ENCODE data around the gene GNGT2.

The GNGT2 gene

DNA sequence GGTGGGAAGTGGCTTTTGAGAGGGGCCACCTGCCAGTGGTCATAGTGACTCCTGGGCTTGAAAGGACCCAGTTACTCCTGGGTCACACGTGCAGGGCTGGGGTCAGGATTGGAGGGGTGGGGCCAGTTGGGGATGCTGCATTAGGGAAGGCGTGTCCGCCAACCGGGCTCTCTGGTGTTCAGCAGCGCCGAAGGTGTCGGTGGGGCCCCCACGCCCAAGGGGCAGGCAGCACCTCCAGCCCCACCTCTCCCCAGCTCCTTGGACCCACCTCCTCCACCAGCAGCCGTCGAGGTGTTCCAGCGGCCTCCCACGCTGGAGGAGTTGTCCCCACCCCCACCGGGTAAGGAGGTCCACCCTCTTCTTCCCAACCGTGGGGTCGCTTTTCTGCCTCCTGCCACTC, 9.6 kb upstream of the GNGT2 start:
- TF ChIP-seq, protein P1, sequence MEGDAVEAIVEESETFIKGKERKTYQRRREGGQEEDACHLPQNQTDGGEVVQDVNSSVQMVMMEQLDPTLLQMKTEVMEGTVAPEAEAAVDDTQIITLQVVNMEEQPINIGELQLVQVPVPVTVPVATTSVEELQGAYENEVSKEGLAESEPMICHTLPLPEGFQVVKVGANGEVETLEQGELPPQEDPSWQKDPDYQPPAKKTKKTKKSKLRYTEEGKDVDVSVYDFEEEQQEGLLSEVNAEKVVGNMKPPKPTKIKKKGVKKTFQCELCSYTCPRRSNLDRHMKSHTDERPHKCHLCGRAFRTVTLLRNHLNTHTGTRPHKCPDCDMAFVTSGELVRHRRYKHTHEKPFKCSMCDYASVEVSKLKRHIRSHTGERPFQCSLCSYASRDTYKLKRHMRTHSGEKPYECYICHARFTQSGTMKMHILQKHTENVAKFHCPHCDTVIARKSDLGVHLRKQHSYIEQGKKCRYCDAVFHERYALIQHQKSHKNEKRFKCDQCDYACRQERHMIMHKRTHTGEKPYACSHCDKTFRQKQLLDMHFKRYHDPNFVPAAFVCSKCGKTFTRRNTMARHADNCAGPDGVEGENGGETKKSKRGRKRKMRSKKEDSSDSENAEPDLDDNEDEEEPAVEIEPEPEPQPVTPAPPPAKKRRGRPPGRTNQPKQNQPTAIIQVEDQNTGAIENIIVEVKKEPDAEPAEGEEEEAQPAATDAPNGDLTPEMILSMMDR (IDR thresholded peaks at IDR 0.05; ENCODE audit: control extremely low read depth, extremely low read depth, low read depth, missing control alignments): no peak
- DNase-seq (ENCODE audit: extremely low spot score): no peak
- POLR2A ChIA-PET: interaction anchor here (0.6 kb wide), 1 partner anchor 21 kb away, joined by 3 read pairs; no protein-coding TSS in a partner anchor
- CTCF ChIA-PET: interaction anchor here (3.6 to 13.4 kb wide), 2 partner anchors 7 to 40 kb away, joined by 12 to 143 read pairs; partner anchors contain the start of gene PHOSPHO1

DNA sequence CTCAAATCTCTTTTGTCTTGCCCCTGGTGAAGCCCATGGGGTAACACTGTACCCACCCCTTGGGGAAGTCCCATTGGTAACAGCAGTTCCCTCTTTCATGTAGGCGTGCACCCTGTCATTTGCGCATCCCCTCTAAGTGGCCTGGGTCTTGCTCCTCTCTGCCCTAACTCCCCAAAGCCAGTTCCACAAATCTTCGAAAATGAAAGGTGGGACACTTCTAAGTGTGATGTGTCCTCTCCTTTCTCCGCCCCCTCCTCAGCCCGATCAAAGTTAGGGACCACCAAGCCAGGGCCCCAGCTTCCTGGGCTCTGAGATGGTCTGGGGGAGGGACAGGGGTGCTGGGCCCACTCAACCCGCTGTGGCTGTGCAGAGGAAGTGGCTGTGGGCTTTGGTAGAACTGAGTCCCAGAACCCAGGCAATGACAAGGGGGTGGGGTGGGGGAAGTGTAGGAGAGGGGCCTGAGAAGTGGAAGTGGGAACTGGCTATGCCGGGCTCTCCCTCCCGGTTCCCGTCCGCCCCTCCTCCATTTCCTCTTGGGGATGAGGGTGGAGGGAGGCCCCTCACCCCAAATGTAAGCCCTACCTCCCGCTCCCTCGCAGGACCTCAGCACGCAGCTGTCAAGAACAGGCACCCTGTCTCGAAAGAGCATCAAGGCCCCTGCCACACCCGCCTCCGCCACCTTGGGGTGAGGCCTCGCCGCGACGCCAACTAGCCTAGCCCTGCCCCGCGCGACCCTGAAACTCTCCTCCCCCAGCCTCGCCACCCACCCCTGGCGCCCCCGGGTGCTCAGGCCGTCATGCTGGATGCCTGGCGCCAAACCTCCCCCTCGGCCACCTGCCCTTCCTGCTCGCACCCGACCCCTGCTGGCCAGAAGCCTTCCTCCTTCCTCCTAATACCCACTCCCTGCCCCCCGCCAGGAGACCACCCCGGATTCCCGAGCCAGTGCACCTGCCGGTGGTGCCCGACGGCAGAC, 8.9 kb upstream of the GNGT2 start:
- peak; percentile 73 for DNase-seq (ENCODE audit: extremely low spot score)
- ChIA-PET CTCF (interaction anchor here (1.4 to 13.4 kb wide), 3 partner anchors 8 to 39 kb away, joined by 3 to 143 read pairs (median 12); partner anchors contain the start of gene PHOSPHO1), POLR2A (interaction anchor here (0.5 to 0.6 kb wide), 2 partner anchors 20 to 21 kb away, joined by 3 to 6 read pairs; no protein-coding TSS in a partner anchor)
- TF ChIP-seq, protein P1 (IDR thresholded peaks at IDR 0.05; ENCODE audit: control extremely low read depth, extremely low read depth, low read depth, missing control alignments): peak; percentile 61

DNA sequence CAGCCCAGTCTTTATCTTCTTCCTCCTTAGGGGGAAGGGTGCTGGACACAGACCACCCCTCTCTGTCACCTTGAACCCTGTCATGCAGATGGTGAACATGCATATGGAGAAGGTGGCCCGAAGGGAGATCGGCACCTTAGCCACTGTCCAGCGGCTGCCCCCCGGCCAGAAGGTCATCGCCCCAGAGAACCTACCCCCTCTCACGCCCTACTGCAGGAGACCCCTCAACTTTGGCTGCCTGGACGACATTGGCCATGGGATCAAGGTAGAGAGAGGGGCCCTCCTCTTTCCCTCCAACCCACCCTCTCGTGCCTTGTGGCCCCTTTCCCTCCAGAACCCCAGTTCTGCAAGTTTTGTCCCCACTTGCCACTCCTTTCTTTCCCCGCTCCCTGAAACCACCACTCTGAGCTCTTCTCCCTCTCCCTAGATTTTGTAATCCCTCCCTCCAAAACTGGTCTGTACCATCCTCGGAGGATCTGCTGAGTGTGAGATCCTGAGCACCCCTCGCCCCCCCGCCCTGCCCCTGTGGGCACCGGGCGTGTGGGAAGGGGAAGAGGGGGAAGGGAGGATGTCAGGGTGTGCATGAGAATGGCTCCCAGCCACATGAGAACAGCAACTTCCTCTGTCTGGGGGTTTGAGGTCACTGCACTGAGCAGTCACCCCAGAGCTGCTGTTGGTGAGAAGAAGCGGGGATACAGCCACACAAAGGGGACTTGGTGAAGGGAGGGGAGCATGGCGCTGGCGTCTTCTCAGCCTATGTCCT, 7.5 kb upstream of the GNGT2 start:
- peak; percentile 84 for DNase-seq (ENCODE audit: extremely low spot score)
- TF ChIP-seq, protein P1 (IDR thresholded peaks at IDR 0.05; ENCODE audit: control extremely low read depth, extremely low read depth, low read depth, missing control alignments): no peak
- ChIA-PET CTCF (interaction anchor here (1.4 to 13.4 kb wide), 3 partner anchors 9 to 26 kb away, joined by 3 to 143 read pairs (median 3); partner anchors contain the start of gene PHOSPHO1), POLR2A (interaction anchor here (1.2 kb wide), 1 partner anchor 23 kb away, joined by 5 read pairs; no protein-coding TSS in a partner anchor)

DNA sequence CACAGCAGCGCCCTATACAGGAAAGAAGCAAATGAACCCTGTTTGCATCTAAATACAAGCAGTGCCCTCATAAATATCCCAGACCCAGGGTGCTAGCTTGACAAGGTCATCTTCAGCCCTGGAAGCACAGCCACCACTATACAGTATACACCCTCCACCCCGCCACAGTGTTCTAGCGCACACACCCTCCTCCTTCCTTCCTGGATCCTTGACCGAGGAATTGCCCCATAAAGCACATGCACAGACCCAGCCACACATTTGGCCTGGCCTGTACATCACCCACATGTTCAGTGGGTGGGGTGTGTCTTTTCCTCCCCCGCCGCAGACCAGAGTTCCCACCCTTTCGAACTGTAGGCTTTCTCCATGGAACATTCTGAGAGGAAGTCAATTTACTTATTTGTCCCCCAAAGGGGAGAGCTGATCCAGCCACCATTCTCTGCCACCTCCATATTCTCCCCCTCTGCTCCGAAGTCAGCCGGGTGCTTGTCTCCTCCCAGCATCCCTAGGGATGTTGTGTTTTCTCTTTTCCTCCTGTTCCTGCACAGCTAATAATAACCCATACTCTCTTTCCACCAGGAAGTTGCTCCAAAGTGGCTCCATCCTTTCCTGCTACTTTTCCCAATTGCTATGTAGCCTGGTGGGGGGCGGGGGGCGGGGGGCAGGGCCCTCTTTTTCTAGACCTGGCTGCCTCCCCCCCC, 6.7 kb upstream of the GNGT2 start:
- ChIA-PET CTCF (interaction anchor here (1.4 to 13.4 kb wide), 3 partner anchors 10 to 25 kb away, joined by 3 to 143 read pairs (median 3); partner anchors contain the start of gene PHOSPHO1), POLR2A (interaction anchor here (0.6 to 1.2 kb wide), 2 partner anchors 23 to 460 kb away, joined by 5 read pairs; no protein-coding TSS in a partner anchor)
- TF ChIP-seq, protein P1 (IDR thresholded peaks at IDR 0.05; ENCODE audit: control extremely low read depth, extremely low read depth, low read depth, missing control alignments): no peak
- DNase-seq (ENCODE audit: extremely low spot score): no peak

DNA sequence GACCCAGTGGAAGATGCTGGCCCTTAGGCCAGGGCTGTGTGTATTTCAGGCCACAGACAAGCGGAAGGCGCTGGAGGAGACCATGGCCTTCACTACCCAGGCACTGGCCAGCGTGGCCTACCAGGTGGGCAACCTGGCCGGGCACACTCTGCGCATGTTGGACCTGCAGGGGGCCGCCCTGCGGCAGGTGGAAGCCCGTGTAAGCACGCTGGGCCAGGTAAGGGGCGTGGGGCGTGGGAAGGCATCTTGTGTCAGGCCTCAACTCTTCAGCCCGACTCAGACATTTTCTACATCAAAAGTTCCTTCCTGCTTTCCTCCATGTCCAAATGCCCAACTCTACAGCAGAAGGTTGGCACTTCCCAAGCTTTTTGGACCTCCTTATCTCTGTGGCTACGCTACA, 6.1 kb upstream of the GNGT2 start:
- CTCF ChIA-PET: interaction anchor here (13.4 kb wide), 1 partner anchor 11 kb away, joined by 143 read pairs; the partner anchor contains the start of gene PHOSPHO1
- TF ChIP-seq, protein P1 (IDR thresholded peaks at IDR 0.05; ENCODE audit: control extremely low read depth, extremely low read depth, low read depth, missing control alignments): no peak
- POLR2A ChIA-PET: interaction anchor here (0.6 kb wide), 1 partner anchor 461 kb away, joined by 5 read pairs; no protein-coding TSS in a partner anchor
- DNase-seq (ENCODE audit: extremely low spot score): no peak
